NCI-H2196 treated with DMSO at 0.1 percent for 48 hours (cell line): ENCODE data around the gene SETDB2.

ENCODE experiments used
- DNase-seq: peaks from one replicate; lab custom pipeline; 2025; ENCODE audit not compliant: unreplicated experiment; lab: John Stamatoyannopoulos, UW

Gene SETDB2

GRCh38 chr13:49528161-49528560, 84.1 kb downstream of the SETDB2 start:
- DNase-seq, result no peak

GRCh38 chr13:49530457-49530856, 86.4 kb downstream of the SETDB2 start:
- DNase-seq, result no peak

GRCh38 chr13:49532593-49532992, 88.5 kb downstream of the SETDB2 start:
- DNase-seq, result no peak

DNA sequence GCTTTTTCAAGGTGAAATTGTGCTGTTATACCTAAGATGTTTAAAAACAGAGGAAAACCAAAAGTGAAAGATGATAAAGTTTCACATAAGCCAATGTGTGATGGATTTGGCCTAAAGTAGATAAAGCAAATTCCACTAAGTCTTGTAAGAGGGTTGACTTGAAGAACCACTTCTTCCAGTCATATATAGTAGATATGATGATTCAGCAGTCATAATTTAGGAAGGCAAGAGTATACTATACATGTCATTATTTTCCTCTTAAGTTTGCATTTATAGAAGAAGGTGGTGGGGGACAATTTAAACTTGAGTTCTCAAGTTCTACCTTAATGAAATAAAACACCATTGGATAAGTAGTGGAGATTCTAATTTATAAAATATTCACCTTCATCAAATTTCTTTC, 88.9 kb downstream of the SETDB2 start:
- no peak for DNase-seq

DNA sequence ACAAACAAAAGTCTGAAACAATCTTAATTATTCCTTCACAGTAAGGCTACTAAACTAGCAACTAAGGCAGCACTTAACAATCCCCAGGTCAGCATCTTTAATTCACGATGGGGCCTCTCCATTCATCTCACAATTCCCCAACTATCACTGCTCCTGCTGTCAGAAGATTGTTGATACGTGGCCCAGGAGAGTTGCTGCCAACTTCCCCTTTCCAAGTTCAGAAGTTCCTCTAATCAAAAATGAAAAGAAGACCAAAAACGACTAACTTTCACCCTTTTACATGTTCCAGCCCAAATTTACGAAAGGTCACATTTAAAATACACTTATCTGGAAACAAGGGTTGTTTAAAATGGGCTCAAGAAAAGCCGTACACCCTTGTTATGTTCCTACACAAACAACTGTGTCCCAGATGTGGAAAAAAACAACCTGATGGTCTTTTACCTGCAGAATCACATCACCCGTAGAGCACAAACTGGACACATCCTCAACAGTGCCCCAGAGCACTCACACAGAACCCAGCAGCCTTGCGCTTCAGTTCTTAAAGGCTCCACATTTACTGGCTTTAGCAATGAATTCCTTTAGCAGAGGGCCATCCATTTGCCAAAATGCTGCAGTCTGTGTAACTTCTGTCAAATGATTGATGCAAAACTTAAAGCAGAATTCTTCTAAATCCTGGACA, 89.7 kb downstream of the SETDB2 start:
- DNase-seq, result no peak

DNA sequence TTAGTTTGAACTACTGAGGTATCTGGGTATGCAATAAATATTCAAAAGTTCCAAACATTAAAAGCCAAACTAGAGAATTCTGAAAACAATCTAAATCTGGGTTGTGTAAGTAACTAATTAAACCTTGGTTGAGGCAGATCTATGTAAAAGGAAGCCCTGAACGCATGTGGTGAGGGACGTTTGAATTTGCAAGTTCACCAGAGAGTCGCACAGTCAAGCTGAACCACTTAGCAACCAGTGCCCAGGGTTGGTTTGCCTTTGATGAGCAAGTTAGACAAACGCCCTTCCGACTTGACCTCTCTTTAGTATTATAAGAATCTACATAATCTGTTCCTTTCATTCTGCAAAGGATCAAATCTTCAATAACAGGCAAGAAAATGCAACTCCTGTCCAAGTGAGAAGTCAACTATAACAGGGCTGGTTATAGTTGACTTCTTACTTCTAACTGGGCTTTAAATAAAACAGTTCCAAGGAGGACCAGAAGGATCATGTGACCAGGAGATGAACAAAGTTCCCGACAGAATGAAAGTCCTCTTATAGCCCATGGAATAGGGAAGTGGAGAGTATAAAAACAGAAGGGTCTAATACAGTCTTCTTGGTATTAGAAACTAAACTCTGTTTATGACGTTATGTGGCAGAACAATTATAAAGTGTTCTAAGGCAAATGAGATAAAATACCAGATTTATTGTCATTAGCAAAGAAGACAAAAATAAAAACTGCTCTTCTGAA, 92.2 kb downstream of the SETDB2 start:
- DNase-seq, result no peak

- DNase-seq, result no peak
These were observed 94.3 kb downstream of the SETDB2 start for GRCh38 chr13:49538404-49538803.

- no peak for DNase-seq
These were observed 95.2 kb downstream of the SETDB2 start for GRCh38 chr13:49539313-49539712.

DNA sequence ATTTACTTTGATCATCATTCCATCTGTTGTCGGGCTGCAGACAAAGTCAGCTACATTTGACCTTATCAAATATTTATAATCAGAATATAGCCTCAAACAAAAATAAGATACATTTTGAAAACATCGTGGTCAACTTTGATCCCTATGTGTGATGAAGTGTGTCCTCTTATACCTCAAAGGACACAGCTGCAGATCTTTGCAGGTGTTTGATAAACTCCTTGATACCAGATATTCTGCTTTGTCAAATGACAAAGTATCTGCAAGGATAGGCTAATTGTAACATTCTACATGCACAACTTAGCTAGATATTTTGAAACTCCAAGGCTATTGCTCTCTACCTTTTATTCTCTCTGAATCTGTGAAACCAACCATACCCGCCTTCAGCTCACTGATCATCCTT, 95.7 kb downstream of the SETDB2 start:
- no peak for DNase-seq

DNA sequence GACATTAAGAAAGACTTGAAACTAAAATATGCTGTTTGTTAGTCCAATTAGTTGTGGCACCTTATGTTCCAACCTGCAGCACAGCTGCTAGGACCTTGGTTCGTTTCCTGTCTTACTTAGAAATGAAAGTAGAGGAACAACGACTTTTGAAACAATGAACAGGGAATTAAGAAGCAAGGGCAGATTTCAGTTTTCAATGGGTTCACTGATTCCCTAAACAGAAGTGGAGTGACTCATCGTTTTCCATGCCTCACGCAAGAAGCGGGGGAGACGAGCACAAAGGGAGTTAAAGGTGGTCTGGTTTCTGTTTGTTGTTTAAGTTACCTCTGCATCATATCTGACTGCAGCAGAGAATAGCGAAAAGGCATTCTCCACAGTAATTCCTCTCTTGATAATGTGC, 96.5 kb downstream of the SETDB2 start:
- no peak for DNase-seq

DNA sequence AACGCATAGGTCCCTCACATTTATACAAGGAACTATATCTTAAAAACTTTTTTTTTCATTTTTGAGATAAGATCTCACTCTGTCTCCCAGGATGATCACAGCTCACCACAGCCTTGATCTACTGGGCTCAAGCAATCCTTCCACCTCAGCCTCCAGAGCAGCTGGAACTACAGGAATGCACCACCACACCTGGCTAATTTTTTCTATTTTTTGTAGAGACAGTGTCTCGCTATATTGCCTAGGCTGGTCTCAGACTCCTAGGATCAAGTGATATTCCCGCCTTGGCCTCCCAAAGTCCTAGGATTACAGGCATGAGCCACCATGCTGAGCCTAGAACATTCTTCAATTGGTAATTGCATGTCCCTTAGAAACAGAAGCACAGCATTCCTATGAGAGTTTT, 99.6 kb downstream of the SETDB2 start:
- no peak for DNase-seq
